GM23248 (cell line): ENCODE data around the gene SYNE1. TPM values are rescaled to one million over a fixed set of nuclear protein-coding genes. Genes with fewer than 3 reads are reported as not detected.
A peak's percentile ranks its signal among the peaks of the same experiment; 100 is the strongest.

Source experiments
- DNase-seq: peaks from one replicate; pipeline ENCODE4 v3.0.0-alpha.2; 2015
- H2AFZ ChIP-seq: fragments of 200-600 bp; sonication (generic); 2 replicates; pipeline ENCODE4 v1.6.1; 2016; ENCODE audit warnings: antibody characterized with exemption
- H3F3A ChIP-seq: fragments of 200-600 bp; sonication (generic); 2 replicates; pipeline ENCODE4 v1.6.1; 2016; ENCODE audit warnings: mild to moderate bottlenecking, antibody characterized with exemption, mixed run types; ENCODE audit not compliant: insufficient read depth
- H3K27ac ChIP-seq: fragments of 200-600 bp; sonication (generic); 2 replicates; pipeline ENCODE4 v1.5.1; 2016; ENCODE audit warnings: mild to moderate bottlenecking
- H3K27me3 ChIP-seq: fragments of 200-600 bp; sonication (generic); replicated peaks from 2 replicates; pipeline ENCODE4 v1.6.1; 2016; ENCODE audit warnings: mild to moderate bottlenecking; ENCODE audit not compliant: insufficient read depth
- H3K36me3 ChIP-seq: fragments of 200-600 bp; sonication (generic); 2 replicates; pipeline ENCODE4 v1.6.1; 2016; ENCODE audit warnings: low read depth, mild to moderate bottlenecking
- H3K4me1 ChIP-seq: fragments of 200-600 bp; sonication (generic); 2 replicates; pipeline ENCODE4 v1.6.1; 2016; ENCODE audit warnings: mild to moderate bottlenecking; ENCODE audit not compliant: insufficient read depth
- H3K4me2 ChIP-seq: fragments of 200-600 bp; sonication (generic); one replicate; pipeline ENCODE4 v1.6.1; 2016; ENCODE audit warnings: mild to moderate bottlenecking; ENCODE audit not compliant: unreplicated experiment
- H3K4me3 ChIP-seq: fragments of 200-600 bp; sonication (generic); 2 replicates; pipeline ENCODE4 v1.5.1; 2016; ENCODE audit warnings: mild to moderate bottlenecking
- H3K79me2 ChIP-seq: fragments of 200-600 bp; sonication (generic); 2 replicates; pipeline ENCODE4 v1.6.1; 2016; ENCODE audit warnings: mild to moderate bottlenecking; ENCODE audit not compliant: insufficient read depth
- H3K9ac ChIP-seq: fragments of 200-600 bp; sonication (generic); 2 replicates; pipeline ENCODE4 v1.6.1; 2016; ENCODE audit warnings: mild to moderate bottlenecking
- H3K9me2 ChIP-seq: fragments of 200-600 bp; sonication (generic); 2 replicates; pipeline ENCODE4 v1.6.1; 2016; ENCODE audit warnings: mixed run types, mild to moderate bottlenecking, moderate library complexity; ENCODE audit not compliant: insufficient read depth
- H3K9me3 ChIP-seq: fragments of 200-600 bp; sonication (generic); one replicate; pipeline ENCODE4 v1.6.1; 2017; ENCODE audit warnings: low read depth
- H4K20me1 ChIP-seq: fragments of 200-600 bp; sonication (generic); 2 replicates; pipeline ENCODE4 v1.6.0; 2016; ENCODE audit not compliant: insufficient read depth
- EZH2 ChIP-seq: fragments of 200-600 bp; sonication (generic); IDR thresholded peaks from 2 replicates; pipeline ENCODE4 v1.6.1; 2018; ENCODE audit warnings: antibody characterized with exemption, mild to moderate bottlenecking; ENCODE audit not compliant: insufficient read depth, poor library complexity, severe bottlenecking
- EZH2phosphoT487 ChIP-seq: fragments of 200-600 bp; sonication (generic); IDR thresholded peaks from 2 replicates; pipeline ENCODE4 v1.6.1; 2018; ENCODE audit warnings: antibody characterized with exemption, moderate library complexity, mild to moderate bottlenecking, low read depth; ENCODE audit not compliant: insufficient read depth
- WGBS, 2 experiments: methylation state at CpG; one replicate each; pipeline ENCODE4 v1.1.6; 2015 to 2017; ENCODE audit warnings: low lambda C conversion rate in 2 of 2, low coverage in 1 of 2; ENCODE audit errors: missing lambda C conversion rate in 2 of 2; 5-methylcytosine and 5-hydroxymethylcytosine counted together
- in situ Hi-C: fragments of 300-500 bp; cut with MboI; formaldehyde crosslinking; loops from 2 replicates; pipeline ENCODE4 v1.15.0; 2020
- polyA plus RNA-seq: library from polyadenylated mRNA; unstranded; fragments of >200 nt; fragmentation: Nextera tagmentation; extraction: Ambion mirVana; gene quantifications from 2 replicates; pipeline ENCODE4 v1.2.1, GENCODE V29; 2016
- total RNA-seq: library from RNA; depleted of rRNA; stranded (reverse); fragments of >200 nt; shearing (Covaris generic); gene quantifications from 2 replicates; pipeline ENCODE4 v1.2.3, GENCODE V29; 2014

Gene SYNE1
- total and polyA plus RNA-seq, 2 experiments from 2014 or later: 29.2 to 95.4 TPM

- TF ChIP-seq EZH2phosphoT487: no peak
- TF ChIP-seq EZH2: no peak
- H3F3A ChIP-seq: no peaks in the 10 kb centered on the region
- H3K27me3 ChIP-seq: no peaks in the 10 kb centered on the region
- in situ Hi-C loops: no loop called here
- no peak overlapping the region for H3K27ac ChIP-seq
- H3K9me3 ChIP-seq: no peaks in the 10 kb centered on the region
- H3K4me1 ChIP-seq: no peaks in the 10 kb centered on the region
- DNase-seq: peak; percentile 12
- 91% methylated on average over 17 of the region's 17 CpGs for WGBS, 2 experiments
- H3K79me2 ChIP-seq: no peaks in the 10 kb centered on the region
- no peaks in the 10 kb centered on the region for H3K9me2 ChIP-seq
- H3K4me3 ChIP-seq: no peak overlapping the region
- no peak overlapping the region for H2AFZ ChIP-seq
- no peak overlapping the region for H3K9ac ChIP-seq
- H3K36me3 ChIP-seq: peaks cover 68% of the 10 kb centered on the region
- H3K4me2 ChIP-seq: no peak overlapping the region
- H4K20me1 ChIP-seq: no peaks in the 10 kb centered on the region
Measured at GRCh38 chr6:152154559-152155356, 482.4 kb downstream of the SYNE1 start.

GRCh38 chr6:152151920-152152319 is 485.2 kb downstream of the SYNE1 start:
- in situ Hi-C loops: no loop called here
- DNase-seq: no peak
- WGBS, 2 experiments: 84 to 87% methylated on average over 13 of the region's 13 CpGs

GRCh38 chr6:152150196-152150595 is 487.0 kb downstream of the SYNE1 start:
- H2AFZ ChIP-seq: no peak overlapping the region
- WGBS, 2 experiments: 82 to 89% methylated on average over 3 of the region's 3 CpGs
- in situ Hi-C loops: no loop called here
- no peak overlapping the region for H3K27ac ChIP-seq
- H4K20me1 ChIP-seq: no peaks in the 10 kb centered on the region
- H3K9me3 ChIP-seq: no peaks in the 10 kb centered on the region
- TF ChIP-seq EZH2phosphoT487: no peak
- TF ChIP-seq EZH2: no peak
- peaks cover 72% of the 10 kb centered on the region for H3K36me3 ChIP-seq
- H3K79me2 ChIP-seq: no peaks in the 10 kb centered on the region
- H3K4me2 ChIP-seq: no peak overlapping the region
- peaks cover 9% of the 10 kb centered on the region; the same call in 1 of the 2 replicates for H3K4me1 ChIP-seq
- H3K4me3 ChIP-seq: no peak overlapping the region
- no peaks in the 10 kb centered on the region for H3K9me2 ChIP-seq
- no peak overlapping the region for H3K9ac ChIP-seq
- peaks cover 14% of the 10 kb centered on the region; the same call in 1 of the 2 replicates for H3F3A ChIP-seq
- no peak for DNase-seq
- H3K27me3 ChIP-seq: no peaks in the 10 kb centered on the region

More at GRCh38 chr6:152151920-152152319, 485.2 kb downstream of the SYNE1 start:
- Histone ChIP-seq H3K36me3 (peaks cover 79% of the 10 kb centered on the region), H3K27me3 (no peaks in the 10 kb centered on the region), H3K27ac (no peak overlapping the region), H4K20me1 (no peaks in the 10 kb centered on the region), H3K9me3 (no peaks in the 10 kb centered on the region), H3K4me2 (no peak overlapping the region), H3K9me2 (no peaks in the 10 kb centered on the region), H3F3A (peaks cover 7% of the 10 kb centered on the region; the same call in 1 of the 2 replicates), H2AFZ (no peak overlapping the region), H3K9ac (no peak overlapping the region), H3K79me2 (no peaks in the 10 kb centered on the region), H3K4me1 (no peaks in the 10 kb centered on the region), H3K4me3 (no peak overlapping the region)
- no peak for TF ChIP-seq EZH2
- TF ChIP-seq EZH2phosphoT487: no peak

- H3K27me3 ChIP-seq: no peaks in the 10 kb centered on the region
- peaks cover 72% of the 10 kb centered on the region for H3K36me3 ChIP-seq
- no peak overlapping the region for H2AFZ ChIP-seq
- no peak overlapping the region for H3K4me2 ChIP-seq
- WGBS, 2 experiments: 100% methylated on average over 1 of the region's 1 CpG
- no peaks in the 10 kb centered on the region for H3K9me2 ChIP-seq
- no peak overlapping the region for H3K4me3 ChIP-seq
- no peaks in the 10 kb centered on the region for H3K9me3 ChIP-seq
- H3K4me1 ChIP-seq: peaks cover 9% of the 10 kb centered on the region; the same call in 1 of the 2 replicates
- no peaks in the 10 kb centered on the region for H4K20me1 ChIP-seq
- peaks cover 14% of the 10 kb centered on the region; the same call in 1 of the 2 replicates for H3F3A ChIP-seq
- in situ Hi-C loops: no loop called here
- no peak overlapping the region for H3K9ac ChIP-seq
- H3K79me2 ChIP-seq: no peaks in the 10 kb centered on the region
- TF ChIP-seq EZH2phosphoT487 (no peak), EZH2 (no peak)
- no peak overlapping the region for H3K27ac ChIP-seq
- DNase-seq: no peak
Measured at GRCh38 chr6:152148412-152148811, 488.8 kb downstream of the SYNE1 start.
